ENCODE measurements around the gene NSMF.

Gene NSMF

DNA sequence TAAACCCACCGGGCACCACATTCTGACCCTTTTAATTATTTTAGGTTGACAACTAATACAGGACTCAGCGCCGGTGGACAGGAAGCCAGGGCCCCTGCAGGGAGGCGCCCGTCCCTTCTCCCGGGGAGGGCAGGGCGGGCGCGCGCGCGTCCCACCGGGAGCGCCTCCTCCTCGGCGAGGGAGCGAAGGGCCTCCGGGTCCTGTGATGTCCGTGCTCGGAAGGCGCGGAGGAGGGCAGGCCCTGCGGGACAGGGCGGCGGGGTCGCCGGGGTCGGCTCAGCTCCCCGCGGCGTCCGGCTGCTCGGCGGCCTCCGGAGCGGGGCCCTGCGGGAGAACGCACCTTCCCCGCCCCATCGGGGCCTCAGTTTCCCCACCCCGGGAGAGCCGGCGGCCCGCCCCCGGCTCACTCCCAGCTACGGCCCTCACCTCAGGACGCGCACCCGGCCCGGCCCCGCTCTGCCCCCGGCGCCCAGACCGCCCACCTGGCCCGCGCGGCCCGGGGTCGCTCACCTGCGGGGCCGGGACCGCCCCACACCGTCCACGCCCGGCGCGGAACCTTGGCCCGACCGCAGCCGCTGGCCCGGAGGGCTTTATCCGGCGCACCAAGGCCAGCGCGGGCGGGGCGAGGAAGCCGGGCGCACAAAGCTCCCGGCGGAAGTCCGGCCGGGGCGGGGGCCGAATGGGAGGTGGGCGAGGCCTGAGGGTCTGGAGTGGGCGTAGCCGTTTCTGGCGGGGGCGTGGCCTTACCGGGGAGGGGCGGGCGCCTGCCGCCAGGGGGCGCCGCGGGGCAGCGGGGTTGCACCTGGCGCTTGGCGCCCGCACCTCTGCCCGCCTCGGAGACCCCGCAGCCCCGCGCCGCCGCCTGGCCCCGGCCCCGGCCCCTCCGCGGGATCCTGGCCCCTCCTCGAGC, 36.3 kb downstream of the NSMF start, which contains the start of the genes EXD3 and NOXA1 (continued):
- TF ChIP-seq, protein P1, sequence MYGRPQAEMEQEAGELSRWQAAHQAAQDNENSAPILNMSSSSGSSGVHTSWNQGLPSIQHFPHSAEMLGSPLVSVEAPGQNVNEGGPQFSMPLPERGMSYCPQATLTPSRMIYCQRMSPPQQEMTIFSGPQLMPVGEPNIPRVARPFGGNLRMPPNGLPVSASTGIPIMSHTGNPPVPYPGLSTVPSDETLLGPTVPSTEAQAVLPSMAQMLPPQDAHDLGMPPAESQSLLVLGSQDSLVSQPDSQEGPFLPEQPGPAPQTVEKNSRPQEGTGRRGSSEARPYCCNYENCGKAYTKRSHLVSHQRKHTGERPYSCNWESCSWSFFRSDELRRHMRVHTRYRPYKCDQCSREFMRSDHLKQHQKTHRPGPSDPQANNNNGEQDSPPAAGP (tag by site-specific recombination; IDR thresholded peaks at IDR 0.05): peak; percentile 94
- no peak for TF ChIP-seq ZNF266 (tag by site-specific recombination; IDR thresholded peaks at IDR 0.05; ENCODE audit: low read depth)

DNA sequence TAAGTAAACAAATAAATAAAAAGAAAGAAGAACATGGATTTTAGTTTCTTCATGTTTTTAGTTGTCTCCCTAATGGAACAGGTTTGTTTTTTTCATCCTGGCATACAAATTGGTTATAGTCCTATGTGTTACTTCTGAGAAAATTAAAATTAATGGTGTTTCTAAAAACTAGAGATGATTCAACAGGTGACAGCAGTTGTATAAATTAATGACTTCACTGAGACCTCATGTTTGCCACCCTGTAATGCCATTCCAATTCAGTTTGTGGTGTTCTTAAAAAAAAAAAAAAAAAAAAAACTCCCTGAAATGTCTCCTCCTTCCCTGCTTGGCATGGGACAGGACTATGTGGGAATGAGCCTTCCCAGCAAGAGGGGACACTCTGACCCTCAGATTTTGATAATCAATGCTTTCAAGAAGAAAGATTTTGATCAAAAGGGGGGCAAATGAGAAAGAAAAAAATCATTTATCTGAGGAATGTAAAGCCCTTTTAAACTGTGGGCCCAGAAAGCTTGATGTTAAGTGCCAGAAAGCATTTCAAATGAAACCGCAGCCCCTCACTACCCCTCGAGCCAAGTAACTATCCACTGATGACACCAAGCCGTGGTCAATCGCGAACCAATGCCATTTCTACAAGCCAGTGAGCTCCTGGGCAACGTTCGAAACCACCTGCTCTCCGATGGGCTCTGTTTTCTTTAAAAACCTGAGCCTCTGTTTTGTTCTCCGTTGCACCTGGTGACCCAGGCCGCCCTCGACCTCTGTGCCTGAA, 37.1 kb downstream of the NSMF start:
- H3K27ac ChIP-seq (ENCODE audit: extremely low read depth, low read depth, low read length): peak overlapping the region; percentile 69
- ChIA-PET POLR2A (interaction anchor here (0.6 to 2.1 kb wide), 17 partner anchors 10 to 185 kb away, joined by 3 to 27 read pairs (median 5); partner anchors contain the start of genes MRPL41, NRARP, NSMF and TUBB4B), CTCF (interaction anchor here (0.9 to 4.0 kb wide), 15 partner anchors 10 to 197 kb away, joined by 3 to 35 read pairs (median 4); partner anchors contain the start of genes EHMT1 and ENTPD8)
- H3K9me3 ChIP-seq (ENCODE audit: control insufficient read depth, insufficient read depth, low read depth, low read length): no peaks in the 10 kb centered on the region
- H3K4me1 ChIP-seq (ENCODE audit: control insufficient read depth, insufficient read depth, low read length): peaks cover 9% of the 10 kb centered on the region
- H3K4me3 ChIP-seq (ENCODE audit: low read depth, low read length): peak overlapping the region; percentile 85
- no peaks in the 10 kb centered on the region; a peak in 1 of 3 replicates for H3K36me3 ChIP-seq (ENCODE audit: control insufficient read depth in 2 of 2, insufficient read depth in 1 of 2, low read length in 2 of 2)
- TF ChIP-seq, protein P2, sequence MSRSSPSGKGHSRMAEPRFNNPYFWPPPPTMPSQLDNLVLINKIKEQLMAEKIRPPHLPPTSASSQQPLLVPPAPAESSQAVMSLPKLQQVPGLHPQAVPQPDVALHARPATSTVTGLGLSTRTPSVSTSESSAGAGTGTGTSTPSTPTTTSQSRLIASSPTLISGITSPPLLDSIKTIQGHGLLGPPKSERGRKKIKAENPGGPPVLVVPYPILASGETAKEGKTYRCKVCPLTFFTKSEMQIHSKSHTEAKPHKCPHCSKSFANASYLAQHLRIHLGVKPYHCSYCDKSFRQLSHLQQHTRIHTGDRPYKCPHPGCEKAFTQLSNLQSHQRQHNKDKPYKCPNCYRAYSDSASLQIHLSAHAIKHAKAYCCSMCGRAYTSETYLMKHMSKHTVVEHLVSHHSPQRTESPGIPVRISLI (tag by site-specific recombination; IDR thresholded peaks at IDR 0.05): peak; percentile 92
- TF ChIP-seq ZNF768 (tag by site-specific recombination; IDR thresholded peaks at IDR 0.05): no peak
- TF ChIP-seq, protein P3, sequence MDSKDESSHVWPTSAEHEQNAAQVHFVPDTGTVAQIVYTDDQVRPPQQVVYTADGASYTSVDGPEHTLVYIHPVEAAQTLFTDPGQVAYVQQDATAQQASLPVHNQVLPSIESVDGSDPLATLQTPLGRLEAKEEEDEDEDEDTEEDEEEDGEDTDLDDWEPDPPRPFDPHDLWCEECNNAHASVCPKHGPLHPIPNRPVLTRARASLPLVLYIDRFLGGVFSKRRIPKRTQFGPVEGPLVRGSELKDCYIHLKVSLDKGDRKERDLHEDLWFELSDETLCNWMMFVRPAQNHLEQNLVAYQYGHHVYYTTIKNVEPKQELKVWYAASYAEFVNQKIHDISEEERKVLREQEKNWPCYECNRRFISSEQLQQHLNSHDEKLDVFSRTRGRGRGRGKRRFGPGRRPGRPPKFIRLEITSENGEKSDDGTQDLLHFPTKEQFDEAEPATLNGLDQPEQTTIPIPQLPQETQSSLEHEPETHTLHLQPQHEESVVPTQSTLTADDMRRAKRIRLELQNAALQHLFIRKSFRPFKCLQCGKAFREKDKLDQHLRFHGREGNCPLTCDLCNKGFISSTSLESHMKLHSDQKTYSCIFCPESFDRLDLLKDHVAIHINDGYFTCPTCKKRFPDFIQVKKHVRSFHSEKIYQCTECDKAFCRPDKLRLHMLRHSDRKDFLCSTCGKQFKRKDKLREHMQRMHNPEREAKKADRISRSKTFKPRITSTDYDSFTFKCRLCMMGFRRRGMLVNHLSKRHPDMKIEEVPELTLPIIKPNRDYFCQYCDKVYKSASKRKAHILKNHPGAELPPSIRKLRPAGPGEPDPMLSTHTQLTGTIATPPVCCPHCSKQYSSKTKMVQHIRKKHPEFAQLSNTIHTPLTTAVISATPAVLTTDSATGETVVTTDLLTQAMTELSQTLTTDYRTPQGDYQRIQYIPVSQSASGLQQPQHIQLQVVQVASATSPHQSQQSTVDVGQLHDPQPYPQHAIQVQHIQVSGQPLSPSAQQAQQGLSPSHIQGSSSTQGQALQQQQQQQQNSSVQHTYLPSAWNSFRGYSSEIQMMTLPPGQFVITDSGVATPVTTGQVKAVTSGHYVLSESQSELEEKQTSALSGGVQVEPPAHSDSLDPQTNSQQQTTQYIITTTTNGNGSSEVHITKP (tag by site-specific recombination; IDR thresholded peaks at IDR 0.05): peak; percentile 84
- no peak for TF ChIP-seq SP2 (tag by site-specific recombination; IDR thresholded peaks at IDR 0.05)
- peak; percentile 79 for TF ChIP-seq SCRT2 (tag by site-specific recombination; IDR thresholded peaks at IDR 0.05)
- TF ChIP-seq, protein P4, sequence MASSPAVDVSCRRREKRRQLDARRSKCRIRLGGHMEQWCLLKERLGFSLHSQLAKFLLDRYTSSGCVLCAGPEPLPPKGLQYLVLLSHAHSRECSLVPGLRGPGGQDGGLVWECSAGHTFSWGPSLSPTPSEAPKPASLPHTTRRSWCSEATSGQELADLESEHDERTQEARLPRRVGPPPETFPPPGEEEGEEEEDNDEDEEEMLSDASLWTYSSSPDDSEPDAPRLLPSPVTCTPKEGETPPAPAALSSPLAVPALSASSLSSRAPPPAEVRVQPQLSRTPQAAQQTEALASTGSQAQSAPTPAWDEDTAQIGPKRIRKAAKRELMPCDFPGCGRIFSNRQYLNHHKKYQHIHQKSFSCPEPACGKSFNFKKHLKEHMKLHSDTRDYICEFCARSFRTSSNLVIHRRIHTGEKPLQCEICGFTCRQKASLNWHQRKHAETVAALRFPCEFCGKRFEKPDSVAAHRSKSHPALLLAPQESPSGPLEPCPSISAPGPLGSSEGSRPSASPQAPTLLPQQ (tag by site-specific recombination; IDR thresholded peaks at IDR 0.05): peak; percentile 85; the same call in 1 of the 2 replicates
- no peak for TF ChIP-seq YY1 (tag by site-specific recombination; IDR thresholded peaks at IDR 0.05)
- TF ChIP-seq, protein P5, sequence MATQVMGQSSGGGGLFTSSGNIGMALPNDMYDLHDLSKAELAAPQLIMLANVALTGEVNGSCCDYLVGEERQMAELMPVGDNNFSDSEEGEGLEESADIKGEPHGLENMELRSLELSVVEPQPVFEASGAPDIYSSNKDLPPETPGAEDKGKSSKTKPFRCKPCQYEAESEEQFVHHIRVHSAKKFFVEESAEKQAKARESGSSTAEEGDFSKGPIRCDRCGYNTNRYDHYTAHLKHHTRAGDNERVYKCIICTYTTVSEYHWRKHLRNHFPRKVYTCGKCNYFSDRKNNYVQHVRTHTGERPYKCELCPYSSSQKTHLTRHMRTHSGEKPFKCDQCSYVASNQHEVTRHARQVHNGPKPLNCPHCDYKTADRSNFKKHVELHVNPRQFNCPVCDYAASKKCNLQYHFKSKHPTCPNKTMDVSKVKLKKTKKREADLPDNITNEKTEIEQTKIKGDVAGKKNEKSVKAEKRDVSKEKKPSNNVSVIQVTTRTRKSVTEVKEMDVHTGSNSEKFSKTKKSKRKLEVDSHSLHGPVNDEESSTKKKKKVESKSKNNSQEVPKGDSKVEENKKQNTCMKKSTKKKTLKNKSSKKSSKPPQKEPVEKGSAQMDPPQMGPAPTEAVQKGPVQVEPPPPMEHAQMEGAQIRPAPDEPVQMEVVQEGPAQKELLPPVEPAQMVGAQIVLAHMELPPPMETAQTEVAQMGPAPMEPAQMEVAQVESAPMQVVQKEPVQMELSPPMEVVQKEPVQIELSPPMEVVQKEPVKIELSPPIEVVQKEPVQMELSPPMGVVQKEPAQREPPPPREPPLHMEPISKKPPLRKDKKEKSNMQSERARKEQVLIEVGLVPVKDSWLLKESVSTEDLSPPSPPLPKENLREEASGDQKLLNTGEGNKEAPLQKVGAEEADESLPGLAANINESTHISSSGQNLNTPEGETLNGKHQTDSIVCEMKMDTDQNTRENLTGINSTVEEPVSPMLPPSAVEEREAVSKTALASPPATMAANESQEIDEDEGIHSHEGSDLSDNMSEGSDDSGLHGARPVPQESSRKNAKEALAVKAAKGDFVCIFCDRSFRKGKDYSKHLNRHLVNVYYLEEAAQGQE (tag by site-specific recombination; IDR thresholded peaks at IDR 0.05): no peak
- TF ChIP-seq SCRT1 (tag by site-specific recombination; IDR thresholded peaks at IDR 0.05; ENCODE audit: borderline replicate concordance): peak; percentile 82

Data from HEK293 (cell line).